ENCODE data around the gene DNASE2.
"Not testable (repeated sequence)": the region's sequence is repeated elsewhere in the genome, so short reads cannot be mapped to it uniquely, and the experiment has no call there.

Gene DNASE2

GRCh38 chr19:12856653-12857052 is 24.6 kb downstream of the DNASE2 start:
- Mint-ChIP-seq H3K27ac (no peak overlapping the region), H3K4me1 (no peaks in the 10 kb centered on the region), H3K27me3 (peaks cover 9% of the 10 kb centered on the region), H3K36me3 (no peaks in the 10 kb centered on the region), H3K4me3 (no peak overlapping the region), H3K9me3 (no peaks in the 10 kb centered on the region)
- no peak for ATAC-seq

GRCh38 chr19:12847159-12848139 is 33.8 kb downstream of the DNASE2 start:
- peaks cover 9% of the 10 kb centered on the region for H3K4me1 Mint-ChIP-seq
- H3K36me3 Mint-ChIP-seq, result no peaks in the 10 kb centered on the region
- H3K27me3 Mint-ChIP-seq, result peaks cover 45% of the 10 kb centered on the region
- no peaks in the 10 kb centered on the region for H3K9me3 Mint-ChIP-seq
- peak; percentile 95 for ATAC-seq
- peak overlapping the region; percentile 60 for H3K4me3 Mint-ChIP-seq
- H3K27ac Mint-ChIP-seq, result no peak overlapping the region

- H3K4me3 Mint-ChIP-seq, H3K36me3 Mint-ChIP-seq, ATAC-seq, H3K9me3 Mint-ChIP-seq, H3K27ac Mint-ChIP-seq: not testable (repeated sequence)
- Mint-ChIP-seq H3K4me1 (peaks cover 12% of the 10 kb centered on the region), H3K27me3 (peaks cover 53% of the 10 kb centered on the region)
Observed at GRCh38 chr19:12846613-12847012, 34.6 kb downstream of the DNASE2 start.

- H3K36me3 Mint-ChIP-seq, result no peaks in the 10 kb centered on the region
- H3K27ac Mint-ChIP-seq, result no peak overlapping the region
- H3K4me1 Mint-ChIP-seq, result peaks cover 30% of the 10 kb centered on the region
- peaks cover 78% of the 10 kb centered on the region for H3K27me3 Mint-ChIP-seq
- no peak for ATAC-seq
- H3K9me3 Mint-ChIP-seq, result peaks cover 3% of the 10 kb centered on the region
- H3K4me3 Mint-ChIP-seq, result no peak overlapping the region
Observed at GRCh38 chr19:12843999-12844732, 37.1 kb downstream of the DNASE2 start.

- Mint-ChIP-seq H3K4me3 (no peak overlapping the region), H3K4me1 (peaks cover 38% of the 10 kb centered on the region), H3K27me3 (peaks cover 86% of the 10 kb centered on the region), H3K36me3 (no peaks in the 10 kb centered on the region), H3K27ac (no peak overlapping the region), H3K9me3 (peaks cover 3% of the 10 kb centered on the region)
- no peak for ATAC-seq
Observed at GRCh38 chr19:12843328-12843727, 37.9 kb downstream of the DNASE2 start.

- Mint-ChIP-seq H3K36me3 (no peaks in the 10 kb centered on the region), H3K4me3 (no peak overlapping the region), H3K9me3 (peaks cover 3% of the 10 kb centered on the region), H3K27ac (no peak overlapping the region), H3K4me1 (peaks cover 34% of the 10 kb centered on the region), H3K27me3 (peaks cover 92% of the 10 kb centered on the region)
- no peak for ATAC-seq
Observed at GRCh38 chr19:12842511-12842910, 38.7 kb downstream of the DNASE2 start.

DNA sequence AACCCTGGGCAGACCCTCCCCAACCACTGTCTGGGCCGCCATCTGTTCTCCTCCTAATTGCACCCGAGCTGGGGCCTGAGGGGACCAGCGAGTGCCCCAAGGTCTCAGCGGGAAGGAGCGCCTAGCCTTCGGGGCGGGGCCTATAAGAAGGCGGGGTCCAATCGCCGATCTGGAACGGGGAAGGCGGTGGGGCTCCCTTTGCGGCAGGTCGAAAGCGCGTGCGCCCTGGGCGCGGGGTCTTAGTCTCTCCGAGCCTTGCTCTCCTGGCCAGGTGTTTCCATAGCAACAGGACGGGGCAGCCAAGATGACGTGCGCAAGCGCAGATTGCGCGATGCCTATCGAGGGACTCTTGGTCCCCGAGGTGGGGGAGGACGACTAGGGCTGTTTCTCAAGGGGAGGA is 40.2 kb downstream of the DNASE2 start:
- peaks cover 30% of the 10 kb centered on the region for H3K4me1 Mint-ChIP-seq
- H3K27ac Mint-ChIP-seq, result no peak overlapping the region
- ATAC-seq, result no peak
- H3K27me3 Mint-ChIP-seq, result peaks cover 92% of the 10 kb centered on the region
- peaks cover 3% of the 10 kb centered on the region for H3K9me3 Mint-ChIP-seq
- H3K4me3 Mint-ChIP-seq, result peak overlapping the region; percentile 8
- no peaks in the 10 kb centered on the region for H3K36me3 Mint-ChIP-seq

DNA sequence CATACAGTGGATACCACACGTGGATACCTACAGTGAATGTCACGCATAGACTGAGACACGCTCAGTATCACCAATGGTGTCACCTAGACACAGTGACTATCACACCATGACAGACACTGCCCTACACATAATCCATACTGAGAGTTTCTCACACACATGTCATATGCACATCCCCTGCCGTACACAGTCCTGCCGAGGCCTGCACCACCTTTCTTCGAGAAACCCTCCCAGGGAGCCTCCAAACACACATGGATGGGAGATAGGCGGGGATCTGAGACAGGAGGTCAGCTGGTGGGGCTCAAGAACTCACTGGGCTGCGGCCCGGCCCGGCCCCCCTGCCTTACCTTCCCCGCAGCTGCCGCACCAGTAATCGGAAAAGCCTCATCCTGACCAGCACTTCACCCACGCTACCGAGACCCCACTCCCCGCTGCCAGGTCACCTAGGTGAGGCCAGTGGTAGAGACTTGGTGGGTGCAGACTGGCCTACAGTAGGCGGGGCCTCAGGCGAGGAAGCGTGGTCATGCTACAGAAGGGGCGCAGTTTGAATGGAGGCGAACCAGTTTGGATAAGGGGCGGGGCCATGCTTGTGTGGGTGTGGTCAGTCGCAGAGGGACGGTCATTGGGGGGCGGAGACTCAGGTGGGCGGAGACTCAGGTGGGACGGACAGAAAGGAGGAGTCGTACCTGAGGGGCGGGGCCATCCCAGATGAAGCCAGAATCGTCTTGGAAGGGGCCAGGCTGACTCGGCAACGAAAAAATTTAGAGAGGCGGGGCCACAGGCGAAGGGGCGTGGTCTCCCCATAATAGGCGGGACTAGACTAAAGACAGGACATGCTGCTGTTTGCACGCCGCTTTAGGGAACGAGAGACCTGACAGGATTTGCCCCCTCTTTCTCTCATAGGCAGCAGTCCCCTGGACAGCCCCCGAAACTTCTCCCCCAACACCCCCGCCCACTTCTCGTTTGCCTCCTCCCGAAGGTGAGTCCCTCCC is 40.9 kb downstream of the DNASE2 start:
- H3K27ac Mint-ChIP-seq, result no peak overlapping the region
- peaks cover 3% of the 10 kb centered on the region for H3K9me3 Mint-ChIP-seq
- peak; percentile 42 for ATAC-seq
- no peak overlapping the region for H3K4me3 Mint-ChIP-seq
- peaks cover 30% of the 10 kb centered on the region for H3K4me1 Mint-ChIP-seq
- H3K27me3 Mint-ChIP-seq, result peaks cover 95% of the 10 kb centered on the region
- H3K36me3 Mint-ChIP-seq, result no peaks in the 10 kb centered on the region

- Mint-ChIP-seq H3K27me3 (peaks cover 98% of the 10 kb centered on the region), H3K9me3 (peaks cover 3% of the 10 kb centered on the region), H3K4me3 (peak overlapping the region; percentile 19), H3K36me3 (no peaks in the 10 kb centered on the region), H3K4me1 (peaks cover 38% of the 10 kb centered on the region), H3K27ac (no peak overlapping the region)
- ATAC-seq, result no peak
Observed at GRCh38 chr19:12838886-12839756, 42.1 kb downstream of the DNASE2 start.

DNA sequence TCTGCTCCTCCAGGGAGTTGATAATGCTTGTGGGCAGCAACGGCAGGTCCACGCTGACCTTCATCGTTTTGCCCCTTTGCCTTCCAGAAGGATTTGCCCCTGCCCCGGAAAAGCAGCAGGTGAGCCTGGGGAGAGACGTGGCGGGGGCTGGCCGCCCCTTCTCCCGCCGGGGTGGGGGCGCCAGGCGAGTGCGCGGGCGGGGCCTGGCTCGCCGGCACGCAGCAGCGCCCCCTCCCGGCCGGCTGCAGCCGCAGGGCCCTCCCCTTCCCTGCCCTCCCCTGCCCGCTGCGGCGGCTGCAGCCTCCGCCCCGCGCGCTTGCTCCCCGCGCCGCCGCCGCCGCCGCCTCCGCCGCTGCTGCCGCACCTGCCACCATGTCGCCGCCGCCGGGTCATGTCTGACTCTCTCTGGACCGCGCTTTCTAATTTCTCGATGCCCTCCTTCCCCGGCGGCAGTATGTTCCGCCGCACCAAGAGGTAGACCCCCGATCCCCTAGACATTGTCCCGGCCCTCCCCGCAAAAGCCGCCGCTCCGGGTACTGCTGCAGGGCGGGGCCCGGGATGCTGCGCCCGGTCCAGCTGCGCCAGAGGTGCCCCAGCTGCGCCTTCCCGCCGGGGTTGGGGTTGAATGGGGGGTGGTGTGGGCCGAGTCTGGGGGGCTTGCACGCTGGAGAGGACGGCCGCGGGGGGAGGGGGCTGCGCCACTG is 42.9 kb downstream of the DNASE2 start, which contains the start of gene MAST1:
MAST1 (plus strand) TSS at position 334 of the 704 bp plus-strand sequence; CDS start at position 392, 58 bp downstream.
- no peaks in the 10 kb centered on the region for H3K36me3 Mint-ChIP-seq

DNA sequence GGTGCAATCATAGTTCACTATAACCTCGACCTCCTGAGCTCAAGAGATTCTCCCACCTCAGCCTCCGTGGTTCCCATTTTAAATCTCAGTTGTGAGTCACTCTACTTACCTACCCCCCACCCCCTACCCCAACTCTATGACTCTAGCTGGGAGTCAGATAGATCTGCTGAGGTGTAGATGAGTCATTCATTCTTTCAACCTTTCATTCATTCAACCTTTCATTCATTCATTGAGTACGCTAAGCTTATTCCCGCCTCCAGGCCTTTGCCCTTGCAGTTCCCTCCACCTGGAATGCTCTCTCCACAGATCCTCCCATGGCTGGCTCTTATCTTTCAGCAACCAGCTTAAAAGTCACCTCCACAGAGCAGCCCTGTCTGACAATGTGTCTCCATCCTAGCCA is 44.0 kb downstream of the DNASE2 start:
- Mint-ChIP-seq H3K36me3 (no peaks in the 10 kb centered on the region), H3K27ac (no peak overlapping the region), H3K4me3 (no peak overlapping the region), H3K9me3 (peaks cover 3% of the 10 kb centered on the region), H3K4me1 (peaks cover 50% of the 10 kb centered on the region), H3K27me3 (peaks cover 94% of the 10 kb centered on the region)
- no peak for ATAC-seq

More for the DNA sequence above, 42.9 kb downstream of the DNASE2 start, which contains the start of gene MAST1:
- no peak within 1 kb of the TSS for H3K27ac Mint-ChIP-seq
- peaks cover 3% of the 10 kb centered on the region for H3K9me3 Mint-ChIP-seq
- H3K27me3 Mint-ChIP-seq, result peaks cover 94% of the 10 kb centered on the region
- H3K4me1 Mint-ChIP-seq, result peaks cover 40% of the 10 kb centered on the region
- ATAC-seq, result peak; percentile 44
- peak within 1 kb of the TSS; percentile 65 for H3K4me3 Mint-ChIP-seq

DNA sequence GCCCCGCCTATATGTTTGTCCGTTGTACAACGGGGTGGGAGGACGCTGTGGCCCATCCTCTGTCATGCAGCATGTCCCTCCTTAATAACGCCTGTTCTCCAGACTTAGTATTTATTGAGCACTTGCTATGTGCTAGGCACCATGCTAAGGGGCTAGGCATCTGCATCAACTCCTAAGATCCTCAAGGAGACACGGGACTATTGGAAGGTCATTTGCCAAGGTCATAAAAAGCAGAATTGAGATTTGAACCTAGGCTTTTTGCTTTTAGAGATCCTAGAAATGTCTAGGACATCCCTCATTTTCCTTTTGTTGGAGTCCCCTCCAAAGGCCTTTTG is 44.8 kb downstream of the DNASE2 start:
- ATAC-seq, result no peak
- Mint-ChIP-seq H3K4me3 (no peak overlapping the region), H3K4me1 (peaks cover 48% of the 10 kb centered on the region), H3K27me3 (peaks cover 94% of the 10 kb centered on the region), H3K27ac (no peak overlapping the region), H3K9me3 (peaks cover 3% of the 10 kb centered on the region), H3K36me3 (no peaks in the 10 kb centered on the region)

DNA sequence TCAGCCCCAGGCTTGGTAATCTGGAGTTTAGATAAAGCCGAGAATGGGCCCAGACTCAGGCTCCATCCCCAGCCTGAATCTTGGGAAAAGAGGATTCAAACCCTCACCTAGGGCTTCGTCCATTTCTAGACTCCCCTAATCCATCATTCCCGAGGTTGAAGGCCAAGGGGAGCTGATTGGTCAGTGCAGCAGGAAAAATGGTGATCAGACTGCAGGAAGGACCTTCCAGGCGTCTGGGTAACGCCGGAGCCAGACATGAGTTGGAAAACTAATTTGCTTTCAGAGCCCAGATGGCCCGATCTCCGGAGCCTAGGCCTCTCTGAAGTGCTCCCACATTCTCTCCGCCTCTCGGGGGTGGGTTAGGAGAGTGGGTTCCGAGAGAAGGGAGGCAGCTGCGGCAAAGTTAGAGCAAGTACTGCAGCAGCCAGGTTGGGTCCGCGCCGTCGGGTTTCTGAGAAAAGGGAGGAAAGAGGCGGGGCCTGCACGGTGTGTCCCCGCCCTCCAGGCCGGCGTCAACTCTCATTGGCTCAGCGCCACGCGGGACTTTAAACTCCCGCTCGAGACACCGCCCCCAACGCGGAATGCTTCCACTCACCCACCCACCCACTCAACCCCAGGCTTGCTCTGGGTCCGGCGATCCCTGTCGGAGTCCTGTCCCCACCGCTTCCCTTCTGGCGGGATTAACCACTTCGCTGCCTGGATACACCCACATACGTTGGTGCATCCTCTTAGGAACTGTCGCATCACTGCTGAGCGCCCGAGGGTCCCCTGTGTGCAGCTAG is 46.1 kb downstream of the DNASE2 start:
- no peak for ATAC-seq
- no peaks in the 10 kb centered on the region for H3K36me3 Mint-ChIP-seq
- H3K9me3 Mint-ChIP-seq, result peaks cover 4% of the 10 kb centered on the region
- H3K27ac Mint-ChIP-seq, result no peak overlapping the region
- peaks cover 34% of the 10 kb centered on the region for H3K4me1 Mint-ChIP-seq
- H3K27me3 Mint-ChIP-seq, result peaks cover 94% of the 10 kb centered on the region
- no peak overlapping the region for H3K4me3 Mint-ChIP-seq
